GM12873 (cell line): Measurements from ENCODE around the gene FAM163B.

Source experiments
- TF ChIP-seq, protein P1 (sequence below): IDR thresholded peaks from 2 replicates; pipeline ENCODE4 v1.5.1; 2012; ENCODE audit warnings: low read depth, mild to moderate bottlenecking, moderate library complexity, low read length, control low read depth; ENCODE audit not compliant: insufficient read depth; ENCODE audit errors: missing control alignments

The FAM163B gene

DNA sequence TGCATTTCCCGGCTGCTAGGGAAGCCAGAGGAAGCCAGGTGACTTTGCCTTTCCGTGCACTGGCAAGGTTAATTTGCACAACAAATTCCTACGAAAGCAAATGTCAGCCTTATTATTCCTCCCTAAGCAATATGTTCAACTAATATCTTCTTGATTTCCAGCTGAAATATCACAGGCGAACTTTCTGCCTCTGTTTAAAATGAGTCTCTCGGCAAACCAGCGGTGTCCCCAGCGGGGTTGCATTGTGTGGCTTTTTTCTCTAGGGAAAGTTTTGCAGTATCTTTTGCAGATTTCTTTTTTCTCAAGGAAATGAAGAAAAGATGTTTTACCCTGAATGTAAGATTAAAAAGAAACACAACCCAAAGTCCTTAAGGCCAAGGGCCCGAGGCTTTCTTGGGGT is 28.9 kb upstream of the FAM163B start:
- TF ChIP-seq, protein P1, sequence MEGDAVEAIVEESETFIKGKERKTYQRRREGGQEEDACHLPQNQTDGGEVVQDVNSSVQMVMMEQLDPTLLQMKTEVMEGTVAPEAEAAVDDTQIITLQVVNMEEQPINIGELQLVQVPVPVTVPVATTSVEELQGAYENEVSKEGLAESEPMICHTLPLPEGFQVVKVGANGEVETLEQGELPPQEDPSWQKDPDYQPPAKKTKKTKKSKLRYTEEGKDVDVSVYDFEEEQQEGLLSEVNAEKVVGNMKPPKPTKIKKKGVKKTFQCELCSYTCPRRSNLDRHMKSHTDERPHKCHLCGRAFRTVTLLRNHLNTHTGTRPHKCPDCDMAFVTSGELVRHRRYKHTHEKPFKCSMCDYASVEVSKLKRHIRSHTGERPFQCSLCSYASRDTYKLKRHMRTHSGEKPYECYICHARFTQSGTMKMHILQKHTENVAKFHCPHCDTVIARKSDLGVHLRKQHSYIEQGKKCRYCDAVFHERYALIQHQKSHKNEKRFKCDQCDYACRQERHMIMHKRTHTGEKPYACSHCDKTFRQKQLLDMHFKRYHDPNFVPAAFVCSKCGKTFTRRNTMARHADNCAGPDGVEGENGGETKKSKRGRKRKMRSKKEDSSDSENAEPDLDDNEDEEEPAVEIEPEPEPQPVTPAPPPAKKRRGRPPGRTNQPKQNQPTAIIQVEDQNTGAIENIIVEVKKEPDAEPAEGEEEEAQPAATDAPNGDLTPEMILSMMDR = no peak

- TF ChIP-seq, protein P1 = no peak
Measured at GRCh38 chr9:133637451-133638055, 28.4 kb upstream of the FAM163B start.

DNA sequence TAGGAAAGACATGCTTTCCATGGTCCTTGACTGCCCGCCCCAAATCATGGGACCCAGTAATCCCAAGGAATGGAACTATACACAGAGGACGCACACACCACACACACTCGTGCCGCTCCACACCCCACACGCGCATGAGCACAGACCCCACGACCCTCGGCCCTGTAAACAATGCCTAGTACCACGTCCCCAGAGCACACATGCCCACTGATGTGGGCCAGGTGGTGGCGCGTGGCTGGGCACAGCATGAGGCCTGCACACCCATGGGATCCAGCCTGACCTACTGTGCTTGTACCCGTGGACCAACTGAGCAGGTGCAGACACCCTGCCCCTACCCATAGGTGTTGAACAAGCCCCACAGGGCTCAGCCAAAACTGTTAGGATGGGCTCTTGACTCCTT is 27.7 kb upstream of the FAM163B start:
- TF ChIP-seq, protein P1 = no peak

- TF ChIP-seq, protein P1 = no peak
Measured at GRCh38 chr9:133635533-133636531, 26.6 kb upstream of the FAM163B start, which contains the start of gene DBH. TSS of gene DBH (plus strand) at chr9:133636363. CDS start at chr9:133636372, 9 bp downstream.

- TF ChIP-seq, protein P1 = no peak
Measured at GRCh38 chr9:133635098-133635497, 25.9 kb upstream of the FAM163B start.

DNA sequence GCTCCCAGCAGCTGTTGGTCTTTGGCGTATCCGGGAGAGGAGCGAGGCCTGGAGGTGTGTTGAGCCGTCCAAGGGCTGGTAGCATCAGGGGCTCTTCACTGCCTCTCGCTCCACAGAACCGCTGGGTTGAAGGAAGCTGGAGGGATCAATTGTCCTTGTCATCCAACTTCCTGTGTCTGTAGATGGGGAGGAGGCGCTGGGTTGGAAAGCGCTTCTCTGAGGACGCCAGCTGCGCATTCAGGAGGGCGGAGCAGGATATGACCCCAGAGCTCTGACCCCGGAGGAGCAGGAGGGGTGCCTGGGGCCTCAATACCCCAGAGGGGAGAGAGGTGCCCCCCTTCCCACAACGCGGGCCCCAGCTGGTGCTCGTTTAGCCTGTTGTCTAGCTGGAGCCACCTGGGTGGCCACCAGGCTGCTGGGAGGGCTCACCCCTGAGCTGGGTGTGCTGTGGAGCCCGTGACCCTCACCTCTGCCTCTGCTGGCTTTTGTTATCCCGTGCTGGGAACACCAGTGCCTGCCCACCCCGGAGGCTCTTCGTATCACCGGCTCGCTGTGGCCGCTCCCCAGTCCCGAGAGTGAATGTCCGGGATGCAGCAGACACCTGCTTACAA is 25.0 kb upstream of the FAM163B start:
- TF ChIP-seq, protein P1 = no peak

GRCh38 chr9:133633681-133634080 is 24.5 kb upstream of the FAM163B start:
- TF ChIP-seq, protein P1 = no peak
